Measurements from ENCODE around the gene CRYBB1. TPM values are rescaled to one million over a fixed set of nuclear protein-coding genes. Genes with fewer than 3 reads are reported as not detected.
A peak's percentile ranks its signal among the peaks of the same experiment; 100 is the strongest.

Gene CRYBB1
- total and polyA plus RNA-seq, 2 of the 13 experiments (the other 11 are each of a cell fraction or from before 2014, with no cell fraction given): not detected

- TF ChIP-seq IKZF5 (CRISPR knock-in tag; IDR thresholded peaks at IDR 0.05): no peak
- TF ChIP-seq MATR3 (CRISPR knock-in tag; IDR thresholded peaks at IDR 0.05): no peak
- no peak for TF ChIP-seq DNMT3B (CRISPR knock-in tag; conservative IDR thresholded peaks at IDR 0.05)
- no peak for TF ChIP-seq SP2 (CRISPR knock-in tag; IDR thresholded peaks at IDR 0.05)
These were observed 17.3 kb upstream of the CRYBB1 start (continued) for GRCh38 chr22:26635117-26635516.

- in situ Hi-C loops (cut with HindIII; ENCODE audit: extremely low pct_ligation_motif_present, low pct_unique_long_range_greater_than_20kb): no loop called here
- Histone ChIP-seq H3K27ac (ENCODE audit: extremely low read length, insufficient read depth, low read length) (no peak overlapping the region), H3K4me1 (ENCODE audit: insufficient read depth, low read length) (no peaks in the 10 kb centered on the region), H3K4me3 (replicated peaks in 1 of 3; ENCODE audit: insufficient read depth in 1 of 3, low read depth in 2 of 3, low read length in 3 of 3) (no peak overlapping the region), H3K79me2 (ENCODE audit: insufficient read depth, low read length) (no peaks in the 10 kb centered on the region), H3K4me2 (ENCODE audit: low read depth, low read length) (no peak overlapping the region), H3K9ac (ENCODE audit: insufficient read depth, low read depth, low read length) (no peak overlapping the region), H3K27me3 (ENCODE audit: control insufficient read depth in 1 of 2, insufficient read depth in 2 of 2, low read length in 2 of 2) (peaks cover 1 to 22% of the 10 kb centered on the region in 2 experiments; a peak in 2 of 5 replicates), H3K36me3 (replicated peaks in 1 of 2; ENCODE audit: control insufficient read depth in 1 of 2, insufficient read depth in 2 of 2, low read length in 2 of 2) (no peaks in the 10 kb centered on the region), H3K9me3 (ENCODE audit: low read length) (no peaks in the 10 kb centered on the region), H2AFZ (ENCODE audit: low read length) (no peak overlapping the region), H4K20me1 (ENCODE audit: insufficient read depth, low read length) (no peaks in the 10 kb centered on the region)
- TF ChIP-seq ZNF12 (CRISPR knock-in tag; IDR thresholded peaks at IDR 0.05) (0 out of 2 replicates have a peak, but pooled peaks have one; percentile 31), HOXA9 (CRISPR knock-in tag; IDR thresholded peaks at IDR 0.05; ENCODE audit: borderline replicate concordance) (no peak)
- ChIA-PET CTCF (ENCODE audit: low intra/inter-chr PET ratio, low total read pairs) (no interaction called here), POLR2A (no interaction called here)
- intact Hi-C loops (cut with micrococcal nuclease; ENCODE audit: unreplicated experiment): no loop called here
- DNase-seq (ENCODE audit: low spot score) (no peak), FAIRE-seq (no peak), ATAC-seq (no peak)
- no TSS peak for BruUV-seq (replicated peaks)
- 48% methylated on average over 3 of the region's 3 CpGs for WGBS (ENCODE audit: low lambda C conversion rate)
These were observed 16.4 kb upstream of the CRYBB1 start for GRCh38 chr22:26634189-26634588.
